Fibroblast of upper back skin (primary cell): Measurements from ENCODE around the gene FAAH2.
"Not testable (repeated sequence)": the region's sequence is repeated elsewhere in the genome, so short reads cannot be mapped to it uniquely, and the experiment has no call there.

Experiments used
- DNase-seq: peaks from one replicate; pipeline ENCODE4 v3.0.0-alpha.2; 2013

FAAH2 gene

GRCh38 chrX:57403191-57403590 is 116.7 kb downstream of the FAAH2 start:
- not testable (repeated sequence) for DNase-seq

- no peak for DNase-seq
These were observed 119.6 kb downstream of the FAAH2 start for GRCh38 chrX:57406149-57406548.

GRCh38 chrX:57417827-57418226 is 131.3 kb downstream of the FAAH2 start:
- no peak for DNase-seq

- no peak for DNase-seq
These were observed 135.8 kb downstream of the FAAH2 start for GRCh38 chrX:57422289-57422688.

GRCh38 chrX:57422790-57423189 is 136.3 kb downstream of the FAAH2 start:
- no peak for DNase-seq

GRCh38 chrX:57445076-57445475 is 158.6 kb downstream of the FAAH2 start:
- no peak for DNase-seq

- DNase-seq = no peak
These were observed 159.3 kb downstream of the FAAH2 start for GRCh38 chrX:57445832-57446231.

- DNase-seq = no peak
These were observed 161.3 kb downstream of the FAAH2 start for GRCh38 chrX:57447856-57448255.

- DNase-seq = no peak
These were observed 165.0 kb downstream of the FAAH2 start for GRCh38 chrX:57451426-57452020.

- no peak for DNase-seq
These were observed 167.4 kb downstream of the FAAH2 start for GRCh38 chrX:57453901-57454300.

- DNase-seq = no peak
These were observed 195.0 kb downstream of the FAAH2 start for GRCh38 chrX:57481514-57481913.

GRCh38 chrX:57516491-57516890 is 230.0 kb downstream of the FAAH2 start:
- no peak for DNase-seq

- no peak for DNase-seq
These were observed 233.1 kb downstream of the FAAH2 start for GRCh38 chrX:57519578-57520118.

- DNase-seq = no peak
These were observed 242.3 kb downstream of the FAAH2 start for GRCh38 chrX:57528670-57529255.
